Stomach (tissue), 4 donors: ENCODE data around the gene VSTM2L.
"Not testable (repeated sequence)": the region's sequence is repeated elsewhere in the genome, so short reads cannot be mapped to it uniquely, and the experiment has no call there.

Experiments used
- EP300 ChIP-seq: sonication (generic); formaldehyde crosslinking; IDR thresholded peaks from one replicate; pipeline ENCODE4 v1.6.1; 2017; ENCODE audit warnings: antibody characterized with exemption
- POLR2AphosphoS5 ChIP-seq, 3 donors: sonication (generic); formaldehyde crosslinking; IDR thresholded peaks; one replicate each; pipeline ENCODE4 v1.6.1; 2016; ENCODE audit warnings: antibody characterized with exemption in 3 of 3
- TF ChIP-seq, protein P1 (sequence below), 7 experiments: fragments of 450-650 bp in 4 of 7; fragments of 200-600 bp in 3 of 7; sonication (generic) in 3 of 7; IDR thresholded peaks; one replicate each; pipeline ENCODE4 v1.5.1; 2016 to 2019; ENCODE audit warnings: antibody characterized with exemption in 7 of 7, control low read depth in 2 of 7, mild to moderate bottlenecking in 1 of 7

DNA sequence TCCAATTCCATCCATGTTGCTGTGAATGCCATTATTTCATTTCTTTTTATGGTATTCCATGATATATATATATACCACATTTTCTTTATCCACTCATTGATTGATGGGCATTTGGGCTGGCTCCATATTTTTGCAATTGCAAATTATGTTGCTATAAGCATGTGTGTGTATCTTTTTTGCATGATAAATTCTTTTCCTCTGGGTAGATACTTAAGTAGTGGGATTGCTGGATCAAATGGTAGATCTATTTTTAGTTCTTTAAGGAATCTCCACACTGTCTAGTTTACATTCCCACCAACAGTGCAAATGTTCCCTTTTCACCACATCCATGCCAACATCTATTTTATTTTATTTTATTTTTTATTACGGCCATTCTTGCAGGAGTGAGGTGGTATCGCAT lies 60.6 kb downstream of the VSTM2L start:
- TF ChIP-seq EP300; POLR2AphosphoS5 (IDR thresholded peaks at IDR 0.05): not testable (repeated sequence)
- TF ChIP-seq, protein P1, sequence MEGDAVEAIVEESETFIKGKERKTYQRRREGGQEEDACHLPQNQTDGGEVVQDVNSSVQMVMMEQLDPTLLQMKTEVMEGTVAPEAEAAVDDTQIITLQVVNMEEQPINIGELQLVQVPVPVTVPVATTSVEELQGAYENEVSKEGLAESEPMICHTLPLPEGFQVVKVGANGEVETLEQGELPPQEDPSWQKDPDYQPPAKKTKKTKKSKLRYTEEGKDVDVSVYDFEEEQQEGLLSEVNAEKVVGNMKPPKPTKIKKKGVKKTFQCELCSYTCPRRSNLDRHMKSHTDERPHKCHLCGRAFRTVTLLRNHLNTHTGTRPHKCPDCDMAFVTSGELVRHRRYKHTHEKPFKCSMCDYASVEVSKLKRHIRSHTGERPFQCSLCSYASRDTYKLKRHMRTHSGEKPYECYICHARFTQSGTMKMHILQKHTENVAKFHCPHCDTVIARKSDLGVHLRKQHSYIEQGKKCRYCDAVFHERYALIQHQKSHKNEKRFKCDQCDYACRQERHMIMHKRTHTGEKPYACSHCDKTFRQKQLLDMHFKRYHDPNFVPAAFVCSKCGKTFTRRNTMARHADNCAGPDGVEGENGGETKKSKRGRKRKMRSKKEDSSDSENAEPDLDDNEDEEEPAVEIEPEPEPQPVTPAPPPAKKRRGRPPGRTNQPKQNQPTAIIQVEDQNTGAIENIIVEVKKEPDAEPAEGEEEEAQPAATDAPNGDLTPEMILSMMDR (IDR thresholded peaks at IDR 0.05), result not testable (repeated sequence)
